Subcutaneous adipose tissue (tissue), 4 donors: ENCODE measurements around the gene IL17RB. TPM values are rescaled to one million over a fixed set of nuclear protein-coding genes. Genes with fewer than 3 reads are reported as not detected.

Experiments
- total RNA-seq, 4 donors: library from RNA; depleted of rRNA; stranded (reverse); fragments of >200 nt; gene quantifications; one replicate each; pipeline ENCODE4 v1.1.0, GENCODE V29; 2016
- TF ChIP-seq, protein P1 (sequence below): fragments of 450-650 bp; IDR thresholded peaks from one replicate; pipeline ENCODE4 v1.5.1; 2016; ENCODE audit warnings: low read depth, mild to moderate bottlenecking, control low read depth, antibody characterized with exemption, moderate library complexity

IL17RB gene
- total RNA-seq, 4 donors from 2014 or later: 0.49 to 1.4 (median 1.1) TPM; not detected in 1

DNA sequence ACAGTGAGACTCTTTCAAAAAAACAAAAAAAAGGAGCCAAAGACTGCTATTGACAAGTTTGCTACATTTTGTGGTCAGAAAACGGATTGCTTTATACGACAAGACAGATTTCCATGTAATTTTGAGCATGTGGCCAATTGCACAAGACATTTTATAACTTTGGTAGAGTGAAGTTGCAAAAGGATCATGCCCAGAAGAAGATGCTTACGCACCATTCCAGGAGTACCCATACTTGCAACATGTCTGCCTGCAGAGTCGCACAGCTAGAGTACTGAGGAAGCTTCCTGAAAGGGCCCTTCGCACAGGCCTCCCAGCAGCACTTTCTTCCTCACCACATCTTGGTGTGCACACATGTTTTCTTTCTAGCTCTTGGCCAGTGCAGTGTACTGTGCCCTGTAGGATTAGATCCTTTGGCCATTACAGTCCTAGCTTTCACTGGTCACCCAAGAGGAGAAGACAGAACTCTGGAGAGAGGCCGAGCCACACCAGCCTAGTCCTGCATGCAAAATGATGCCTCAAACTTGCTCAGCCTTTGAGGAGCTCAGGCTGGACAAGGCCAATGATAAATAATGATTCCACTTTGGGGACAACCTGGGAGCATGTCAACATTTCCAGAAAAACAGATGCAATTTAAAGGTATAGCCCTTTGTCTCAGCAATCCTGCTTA is 11.8 kb upstream of the IL17RB start:
- TF ChIP-seq, protein P1, sequence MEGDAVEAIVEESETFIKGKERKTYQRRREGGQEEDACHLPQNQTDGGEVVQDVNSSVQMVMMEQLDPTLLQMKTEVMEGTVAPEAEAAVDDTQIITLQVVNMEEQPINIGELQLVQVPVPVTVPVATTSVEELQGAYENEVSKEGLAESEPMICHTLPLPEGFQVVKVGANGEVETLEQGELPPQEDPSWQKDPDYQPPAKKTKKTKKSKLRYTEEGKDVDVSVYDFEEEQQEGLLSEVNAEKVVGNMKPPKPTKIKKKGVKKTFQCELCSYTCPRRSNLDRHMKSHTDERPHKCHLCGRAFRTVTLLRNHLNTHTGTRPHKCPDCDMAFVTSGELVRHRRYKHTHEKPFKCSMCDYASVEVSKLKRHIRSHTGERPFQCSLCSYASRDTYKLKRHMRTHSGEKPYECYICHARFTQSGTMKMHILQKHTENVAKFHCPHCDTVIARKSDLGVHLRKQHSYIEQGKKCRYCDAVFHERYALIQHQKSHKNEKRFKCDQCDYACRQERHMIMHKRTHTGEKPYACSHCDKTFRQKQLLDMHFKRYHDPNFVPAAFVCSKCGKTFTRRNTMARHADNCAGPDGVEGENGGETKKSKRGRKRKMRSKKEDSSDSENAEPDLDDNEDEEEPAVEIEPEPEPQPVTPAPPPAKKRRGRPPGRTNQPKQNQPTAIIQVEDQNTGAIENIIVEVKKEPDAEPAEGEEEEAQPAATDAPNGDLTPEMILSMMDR: no peak

- TF ChIP-seq, protein P1: no peak
These were observed 11.1 kb upstream of the IL17RB start for GRCh38 chr3:53835257-53835656.

DNA sequence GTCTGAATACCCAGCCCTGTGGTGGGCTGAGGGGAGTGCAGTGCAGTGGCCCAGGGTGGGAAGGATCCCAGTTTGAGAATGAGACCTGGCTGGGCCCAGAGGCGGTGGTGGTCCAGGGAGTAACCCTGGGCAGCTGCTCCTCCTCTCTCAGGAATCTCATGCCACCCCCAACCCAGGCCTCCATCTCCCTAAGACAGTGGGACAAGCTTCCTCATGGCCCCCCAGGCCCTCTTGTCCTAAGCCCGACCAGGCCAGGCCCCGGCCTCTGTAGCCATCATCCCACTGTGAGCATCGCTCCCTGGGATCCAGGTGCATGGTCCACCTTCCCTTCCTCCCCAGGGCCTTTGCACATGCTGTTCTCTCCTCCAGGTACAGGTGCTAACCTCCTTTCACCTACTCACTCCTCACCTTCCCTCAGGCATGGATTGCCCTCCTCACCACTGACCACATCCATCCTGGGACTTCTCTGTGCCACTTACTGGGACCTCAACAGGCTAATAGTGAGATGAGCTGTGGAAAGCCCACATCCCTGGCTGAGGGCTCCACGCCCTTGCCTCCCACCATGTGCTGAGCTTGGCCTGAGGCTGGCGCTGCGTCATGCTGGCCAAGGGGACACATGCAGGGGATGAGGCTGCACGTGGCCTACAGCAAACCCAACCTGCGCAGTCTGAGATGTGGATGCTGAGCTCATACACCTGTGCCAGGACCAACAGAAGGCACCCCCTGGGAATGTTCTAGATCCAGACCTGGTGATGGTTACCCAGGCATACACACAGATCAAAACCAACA is 10.1 kb upstream of the IL17RB start:
- TF ChIP-seq, protein P1: no peak

DNA sequence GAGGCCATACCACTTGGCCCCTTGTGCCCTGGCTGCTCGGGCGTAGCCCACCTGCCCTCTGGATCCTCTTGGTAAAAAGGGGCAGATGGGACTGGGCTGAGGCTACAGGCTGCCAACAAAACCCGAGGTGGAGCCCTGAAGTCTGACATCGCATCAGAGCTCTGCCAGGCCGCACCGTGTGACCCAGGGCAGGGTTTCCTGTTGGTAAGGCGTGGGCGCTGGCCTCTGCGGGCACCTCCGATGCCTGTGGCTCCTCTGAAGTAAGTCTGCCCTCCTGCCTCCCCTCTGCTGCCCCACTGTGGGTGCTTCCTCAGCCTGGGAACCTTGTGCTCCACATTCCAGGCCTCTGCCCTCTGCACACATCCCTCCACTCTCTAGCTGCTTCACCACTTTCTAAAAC is 9.0 kb upstream of the IL17RB start:
- TF ChIP-seq, protein P1: no peak

- TF ChIP-seq, protein P1: no peak
These were observed 5.1 kb upstream of the IL17RB start for GRCh38 chr3:53841296-53841695.

GRCh38 chr3:53842436-53843194 is 3.8 kb upstream of the IL17RB start:
- TF ChIP-seq, protein P1: no peak
